Hepatocyte (in vitro differentiated cells): ENCODE measurements around the gene STPG3.
"Not testable (repeated sequence)": the region's sequence is repeated elsewhere in the genome, so short reads cannot be mapped to it uniquely, and the experiment has no call there.

ENCODE experiments used
- EZH2 ChIP-seq: fragments of 200-600 bp; sonication (generic); IDR thresholded peaks from 2 replicates; pipeline ENCODE4 v1.6.1; 2016; ENCODE audit warnings: antibody characterized with exemption, mild to moderate bottlenecking, borderline replicate concordance
- TF ChIP-seq, protein P1 (sequence below): fragments of 200-600 bp; sonication (generic); IDR thresholded peaks from 2 replicates; pipeline ENCODE4 v1.5.1; 2016; ENCODE audit warnings: antibody characterized with exemption, mild to moderate bottlenecking; ENCODE audit not compliant: poor library complexity

DNA sequence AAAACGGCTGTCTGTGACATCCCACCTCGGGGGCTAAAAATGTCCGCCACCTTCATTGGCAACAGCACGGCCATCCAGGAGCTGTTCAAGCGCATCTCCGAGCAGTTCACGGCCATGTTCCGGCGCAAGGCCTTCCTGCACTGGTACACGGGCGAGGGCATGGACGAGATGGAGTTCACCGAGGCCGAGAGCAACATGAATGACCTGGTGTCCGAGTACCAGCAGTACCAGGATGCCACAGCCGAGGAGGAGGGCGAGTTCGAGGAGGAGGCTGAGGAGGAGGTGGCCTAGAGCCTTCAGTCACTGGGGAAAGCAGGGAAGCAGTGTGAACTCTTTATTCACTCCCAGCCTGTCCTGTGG, 7.8 kb upstream of the STPG3 start:
- TF ChIP-seq, protein P1, sequence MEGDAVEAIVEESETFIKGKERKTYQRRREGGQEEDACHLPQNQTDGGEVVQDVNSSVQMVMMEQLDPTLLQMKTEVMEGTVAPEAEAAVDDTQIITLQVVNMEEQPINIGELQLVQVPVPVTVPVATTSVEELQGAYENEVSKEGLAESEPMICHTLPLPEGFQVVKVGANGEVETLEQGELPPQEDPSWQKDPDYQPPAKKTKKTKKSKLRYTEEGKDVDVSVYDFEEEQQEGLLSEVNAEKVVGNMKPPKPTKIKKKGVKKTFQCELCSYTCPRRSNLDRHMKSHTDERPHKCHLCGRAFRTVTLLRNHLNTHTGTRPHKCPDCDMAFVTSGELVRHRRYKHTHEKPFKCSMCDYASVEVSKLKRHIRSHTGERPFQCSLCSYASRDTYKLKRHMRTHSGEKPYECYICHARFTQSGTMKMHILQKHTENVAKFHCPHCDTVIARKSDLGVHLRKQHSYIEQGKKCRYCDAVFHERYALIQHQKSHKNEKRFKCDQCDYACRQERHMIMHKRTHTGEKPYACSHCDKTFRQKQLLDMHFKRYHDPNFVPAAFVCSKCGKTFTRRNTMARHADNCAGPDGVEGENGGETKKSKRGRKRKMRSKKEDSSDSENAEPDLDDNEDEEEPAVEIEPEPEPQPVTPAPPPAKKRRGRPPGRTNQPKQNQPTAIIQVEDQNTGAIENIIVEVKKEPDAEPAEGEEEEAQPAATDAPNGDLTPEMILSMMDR: not testable (repeated sequence)
- TF ChIP-seq EZH2: not testable (repeated sequence)
